NK-92 treated with Interleukin-12 subunit alpha and Interleukin-12 subunit beta, amount 100 ng/mL, for 24 hours (cell line): Measurements from ENCODE around the gene MOCS2.

Source experiments
- DNase-seq: peaks from one replicate; lab custom pipeline; 2025; lab: John Stamatoyannopoulos, UW

MOCS2 gene

GRCh38 chr5:53092242-53092641 is 17.3 kb downstream of the MOCS2 start:
- no peak for DNase-seq

- no peak for DNase-seq
These were observed 18.3 kb downstream of the MOCS2 start for GRCh38 chr5:53091289-53091688.

- DNase-seq, result no peak
These were observed 19.3 kb downstream of the MOCS2 start for GRCh38 chr5:53090229-53090628.

GRCh38 chr5:53089481-53089991 is 20.0 kb downstream of the MOCS2 start:
- no peak for DNase-seq

GRCh38 chr5:53087621-53088121 is 21.9 kb downstream of the MOCS2 start:
- no peak for DNase-seq

GRCh38 chr5:53087171-53087570 is 22.4 kb downstream of the MOCS2 start:
- no peak for DNase-seq

DNA sequence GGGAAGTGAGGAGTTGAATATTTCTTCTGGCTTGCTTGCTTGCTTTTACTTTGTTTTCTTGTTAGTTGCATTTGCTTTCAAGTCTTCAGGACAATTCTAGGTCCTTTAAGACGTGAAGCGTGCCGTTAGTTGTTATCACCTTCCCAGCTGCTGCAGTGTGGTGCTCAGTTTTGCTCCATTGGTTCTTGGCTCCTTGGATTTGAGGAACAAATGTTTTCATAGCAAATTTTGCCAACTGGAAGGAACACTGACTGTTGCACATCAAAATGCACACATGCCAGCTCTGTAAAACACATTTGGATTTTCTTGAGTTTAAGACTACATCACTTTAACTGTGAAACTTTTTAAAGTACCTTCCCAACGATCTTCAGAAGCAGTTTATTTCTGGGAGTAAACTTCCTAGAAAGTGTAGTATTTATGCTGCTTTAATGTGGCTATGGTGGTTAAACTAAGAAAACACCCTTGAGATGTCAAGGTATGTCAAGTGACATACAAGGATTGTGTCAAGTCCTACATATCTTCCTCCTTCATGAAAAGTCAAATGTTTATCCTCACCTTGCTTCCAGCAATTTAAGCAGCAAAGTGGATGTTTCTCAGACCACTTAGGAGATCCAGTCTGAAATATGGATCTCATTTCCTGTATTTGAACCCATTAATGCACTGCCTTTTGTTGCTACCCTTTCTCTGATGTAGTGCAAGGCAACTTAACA is 24.9 kb downstream of the MOCS2 start:
- no peak for DNase-seq

DNA sequence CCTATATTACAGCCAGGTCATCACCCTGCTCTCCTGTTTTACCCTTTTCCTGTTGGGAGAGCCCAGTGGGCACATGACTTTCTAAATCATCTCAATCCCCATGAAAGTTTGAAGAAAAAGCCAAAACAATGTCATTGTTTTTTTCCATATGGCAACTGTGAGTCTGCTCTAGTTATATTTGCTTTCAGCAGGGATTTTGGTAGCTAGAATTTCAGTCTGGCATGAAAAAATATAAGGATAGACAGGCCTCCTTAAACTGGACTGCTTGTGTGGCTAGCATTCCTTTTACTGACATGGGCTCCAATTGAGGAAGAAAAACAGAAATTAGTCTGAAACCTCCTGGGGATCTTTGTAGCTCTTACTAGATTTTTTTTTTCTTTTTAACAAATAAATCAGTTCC is 25.6 kb downstream of the MOCS2 start:
- no peak for DNase-seq

DNA sequence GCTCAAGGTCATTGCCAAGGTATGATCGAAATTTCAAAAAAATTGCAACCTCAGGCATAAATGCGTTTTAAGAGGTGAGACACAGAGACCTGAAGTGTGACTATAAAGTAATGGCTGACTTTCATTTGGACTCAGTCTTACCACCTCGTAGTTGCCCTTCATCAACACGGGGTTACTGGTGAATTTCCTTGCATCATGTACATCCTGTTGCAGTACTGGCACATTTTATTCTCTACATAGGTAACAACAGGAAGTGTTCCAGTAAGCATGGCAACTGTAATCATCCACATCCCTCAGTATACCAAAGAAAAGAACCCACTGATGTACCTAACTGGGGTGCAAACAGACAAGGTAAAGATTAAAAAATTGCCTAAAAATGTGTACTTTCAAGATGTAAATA is 29.3 kb downstream of the MOCS2 start:
- no peak for DNase-seq

DNA sequence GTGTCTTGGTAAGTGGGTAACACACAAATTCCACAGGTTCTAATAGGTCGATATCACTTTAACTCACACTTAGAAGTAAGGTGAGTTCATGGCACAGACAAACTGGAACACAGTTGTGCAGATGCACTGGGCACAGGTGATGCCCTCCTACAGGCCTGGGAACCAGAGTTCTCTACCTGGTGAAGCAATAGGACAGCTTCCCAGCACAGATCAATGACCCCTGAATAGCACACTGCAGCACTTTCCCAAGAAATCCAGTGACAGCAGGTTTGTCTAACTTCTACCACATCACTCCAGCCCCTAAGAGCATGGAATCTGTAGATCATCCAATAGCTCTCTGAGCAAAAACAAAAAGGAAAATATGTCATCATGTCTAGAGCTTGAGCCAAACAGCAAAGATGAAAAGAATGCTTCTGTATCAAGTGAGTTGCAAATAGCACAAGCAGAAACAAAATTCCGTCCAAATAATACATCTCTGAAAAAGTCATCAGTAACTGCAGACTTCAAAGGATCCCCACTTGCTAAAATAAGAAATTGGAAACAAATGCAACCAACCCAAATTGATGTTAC is 33.5 kb downstream of the MOCS2 start:
- DNase-seq, result no peak

GRCh38 chr5:53073348-53073747 is 36.2 kb downstream of the MOCS2 start:
- DNase-seq, result no peak

DNA sequence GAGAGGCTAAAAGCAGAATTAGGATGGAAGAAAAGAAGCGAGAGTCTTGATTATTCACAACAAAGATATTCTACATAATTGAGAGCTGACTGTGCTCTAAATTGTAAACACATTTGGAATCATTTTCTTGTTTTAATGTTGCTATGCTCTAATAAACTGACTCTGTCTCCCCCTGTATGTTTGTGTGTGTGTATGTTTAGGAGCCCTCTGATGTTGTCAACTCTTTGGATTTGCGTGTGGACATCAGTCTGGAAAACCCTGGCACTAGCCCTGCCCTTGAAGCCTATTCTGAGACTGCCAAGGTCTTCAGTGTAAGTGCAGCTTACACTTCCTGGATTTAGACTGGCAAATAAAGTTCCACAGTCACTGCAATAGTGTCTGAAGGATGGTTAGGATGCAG is 37.8 kb downstream of the MOCS2 start:
- no peak for DNase-seq

DNA sequence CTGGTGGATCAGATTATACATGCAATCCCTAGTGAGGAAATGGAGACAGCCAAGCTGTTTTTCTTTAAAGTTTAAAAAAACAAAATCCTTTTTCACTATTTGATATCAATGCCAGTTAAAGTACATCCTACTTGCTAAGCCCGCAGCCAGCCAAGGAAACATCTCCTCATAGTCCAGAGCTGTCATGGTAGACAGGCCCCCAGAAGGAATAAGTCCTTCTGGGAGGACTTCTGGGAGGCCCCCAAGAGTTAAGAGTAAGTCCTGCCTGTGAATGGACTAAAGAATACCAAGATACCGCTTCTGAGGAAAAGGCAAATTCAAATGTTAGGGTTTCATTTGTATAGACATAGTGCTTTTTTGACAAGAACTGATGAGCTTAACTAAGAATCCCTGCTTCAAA is 38.3 kb downstream of the MOCS2 start:
- DNase-seq, result no peak

DNA sequence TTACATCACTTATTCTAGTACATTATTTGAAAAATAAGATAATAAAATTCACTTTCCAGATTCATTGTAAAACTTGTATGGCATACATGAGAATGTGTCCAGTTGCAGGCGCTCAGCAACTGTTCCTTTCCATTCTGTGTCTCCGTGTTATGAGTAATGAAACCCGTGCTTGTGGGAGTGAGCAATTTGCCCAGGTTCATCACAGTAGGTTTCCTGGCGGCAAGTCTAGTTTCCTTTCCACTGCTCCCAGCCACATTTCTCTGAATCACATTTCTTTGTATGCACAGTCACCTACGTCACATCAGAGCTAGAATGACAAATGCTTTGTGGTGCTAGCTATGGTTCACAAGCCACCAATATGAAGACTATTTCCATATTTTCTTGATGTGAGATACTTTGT is 39.9 kb downstream of the MOCS2 start:
- no peak for DNase-seq

DNA sequence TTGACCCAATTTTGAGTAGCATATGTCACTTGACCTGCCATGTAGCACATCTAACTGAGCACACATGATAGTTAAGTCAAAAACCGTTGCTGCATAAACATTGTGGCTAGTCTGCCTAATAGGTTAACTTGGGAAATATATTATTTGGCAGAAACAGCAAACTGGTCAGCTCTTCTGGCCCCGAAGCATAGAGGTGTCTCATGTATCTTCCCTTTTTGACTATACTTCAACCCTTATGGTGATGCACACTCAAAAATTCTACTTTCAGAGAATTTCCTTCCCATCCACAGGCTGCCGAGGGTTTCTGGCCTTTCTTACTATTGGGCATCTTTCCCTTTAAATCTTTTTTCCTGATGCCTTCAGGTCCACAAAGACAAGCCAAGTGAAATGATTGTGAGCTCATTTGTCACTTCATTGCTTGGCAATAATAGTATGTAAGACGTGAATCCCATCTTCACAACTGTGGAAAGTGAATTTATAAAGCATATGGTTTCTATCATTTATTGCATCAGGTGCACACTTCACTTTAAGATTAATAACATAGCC is 41.2 kb downstream of the MOCS2 start:
- DNase-seq, result no peak

DNA sequence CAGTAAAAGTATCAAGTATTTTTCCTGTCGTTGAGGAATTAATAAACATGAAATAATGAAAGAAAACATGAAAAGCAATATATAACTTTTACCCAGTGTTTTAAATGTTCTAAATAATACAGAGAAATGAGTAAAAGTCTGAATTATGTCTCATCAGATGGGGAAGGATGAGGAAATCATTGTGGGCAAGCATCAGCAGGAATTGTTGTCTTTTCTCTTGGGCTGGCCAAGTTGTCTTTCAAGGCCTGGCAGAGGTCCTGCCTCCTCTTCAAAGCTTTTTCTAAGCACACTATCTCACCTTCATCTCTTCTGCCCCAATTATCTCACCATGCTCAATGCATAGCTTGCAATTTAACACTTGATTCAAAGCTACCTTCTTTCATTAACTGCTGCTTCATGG is 41.9 kb downstream of the MOCS2 start:
- no peak for DNase-seq

- DNase-seq, result no peak
These were observed 43.5 kb downstream of the MOCS2 start for GRCh38 chr5:53066088-53066487.

DNA sequence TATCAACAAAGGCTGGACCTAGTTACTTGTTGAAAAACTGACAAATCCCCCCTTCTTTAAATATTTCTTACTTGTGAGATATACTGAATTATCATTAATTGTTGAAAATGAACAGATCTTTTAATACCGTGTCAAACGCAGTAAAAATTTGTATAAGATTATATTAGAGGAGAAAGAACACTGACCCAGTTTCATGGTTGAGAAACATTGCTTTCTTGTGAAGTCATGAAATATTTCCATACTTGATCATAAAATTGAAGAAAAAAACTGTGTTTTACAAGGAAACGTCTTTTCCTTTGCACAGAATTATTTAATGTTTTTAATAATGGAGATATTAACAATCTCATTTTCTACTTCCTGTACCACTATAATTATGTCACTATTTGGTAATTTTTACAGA is 45.8 kb downstream of the MOCS2 start:
- no peak for DNase-seq

GRCh38 chr5:53063176-53063575 is 46.4 kb downstream of the MOCS2 start:
- no peak for DNase-seq

GRCh38 chr5:53059281-53059680 is 50.3 kb downstream of the MOCS2 start:
- no peak for DNase-seq

DNA sequence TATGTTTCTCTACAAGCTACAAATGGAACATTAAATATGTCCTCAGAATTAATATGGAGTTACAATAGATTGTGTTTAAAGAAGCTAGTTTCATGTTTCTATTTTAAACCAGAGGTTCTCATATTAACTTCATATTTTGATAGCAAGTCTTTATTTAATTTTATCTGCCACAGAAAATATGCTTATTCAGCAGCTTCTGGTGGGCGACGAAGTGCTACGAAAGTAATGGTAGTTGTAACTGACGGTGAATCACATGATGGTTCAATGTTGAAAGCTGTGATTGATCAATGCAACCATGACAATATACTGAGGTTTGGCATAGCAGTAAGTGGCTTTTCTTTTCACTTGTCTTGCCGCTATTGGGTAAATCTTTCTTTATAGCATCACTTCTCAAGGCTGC is 54.2 kb downstream of the MOCS2 start:
- DNase-seq, result no peak

GRCh38 chr5:53053364-53053763 is 56.2 kb downstream of the MOCS2 start:
- DNase-seq, result no peak

DNA sequence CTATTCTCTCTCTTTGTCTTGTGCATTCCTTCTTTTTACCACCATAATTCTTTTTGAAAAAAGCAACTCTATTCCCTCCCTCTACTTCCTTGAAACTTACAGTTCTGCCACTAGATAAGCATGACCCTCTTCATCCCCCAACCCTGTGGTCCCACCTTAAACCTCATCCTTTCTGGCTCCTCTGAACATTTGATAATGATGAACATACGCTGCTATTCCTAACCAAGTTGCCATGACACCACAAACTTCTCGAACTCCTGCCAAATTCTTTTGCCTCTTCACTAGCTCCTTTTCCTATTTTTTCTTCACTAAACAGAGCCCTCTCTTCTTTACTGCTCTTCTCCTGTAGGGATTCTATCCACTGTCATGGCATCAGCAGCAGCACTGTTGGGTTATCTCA is 57.1 kb downstream of the MOCS2 start:
- no peak for DNase-seq

DNA sequence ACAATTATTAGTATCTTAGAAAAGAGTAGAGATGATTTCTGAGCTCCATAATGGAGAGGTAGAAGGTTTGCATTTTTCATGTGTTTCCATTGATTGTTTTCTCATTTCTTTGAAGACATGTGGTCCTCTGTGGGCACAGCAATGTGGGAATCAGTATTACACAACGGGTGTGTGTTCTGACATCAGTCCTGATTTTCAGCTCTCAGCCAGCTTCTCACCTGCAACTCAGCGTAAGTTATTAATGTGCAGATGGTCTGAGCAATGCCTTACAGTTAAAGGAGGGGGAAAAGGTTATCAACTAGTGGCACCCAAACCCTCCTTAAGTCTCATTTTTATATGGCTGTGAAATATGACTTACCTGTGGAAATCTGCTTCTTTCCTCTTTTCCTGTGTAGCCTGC is 61.3 kb downstream of the MOCS2 start:
- DNase-seq, result no peak
